ENCODE data around the gene HPSE.

Gene HPSE

GRCh38 chr4:83334425-83335241, at the start of gene HPSE:
Gene HPSE (minus strand): TSS chr4:83334848. CDS start chr4:83334782, 66 bp downstream.
- DNase-seq (ENCODE audit: extremely low read depth in 1 of 2, low read depth in 1 of 2): peak; percentile 24 to 46

- no peak for DNase-seq (ENCODE audit: extremely low read depth in 1 of 2, low read depth in 1 of 2)
Measured at GRCh38 chr4:83382850-83383249, 48.2 kb upstream of the HPSE start.

- no peak for DNase-seq (ENCODE audit: extremely low read depth in 1 of 2, low read depth in 1 of 2)
Measured at GRCh38 chr4:83381173-83381572, 46.5 kb upstream of the HPSE start.

- no peak for DNase-seq (ENCODE audit: extremely low read depth in 1 of 2, low read depth in 1 of 2)
Measured at GRCh38 chr4:83378419-83378818, 43.8 kb upstream of the HPSE start.

- DNase-seq (ENCODE audit: extremely low read depth in 1 of 2, low read depth in 1 of 2): no peak
Measured at GRCh38 chr4:83372931-83373330, 38.3 kb upstream of the HPSE start.

- no peak for DNase-seq (ENCODE audit: extremely low read depth in 1 of 2, low read depth in 1 of 2)
Measured at GRCh38 chr4:83371936-83372335, 37.3 kb upstream of the HPSE start.

GRCh38 chr4:83371235-83371634, 36.6 kb upstream of the HPSE start:
- no peak for DNase-seq (ENCODE audit: extremely low read depth in 1 of 2, low read depth in 1 of 2)

- DNase-seq (ENCODE audit: extremely low read depth in 1 of 2, low read depth in 1 of 2): no peak
Measured at GRCh38 chr4:83370640-83370906, 35.9 kb upstream of the HPSE start.

GRCh38 chr4:83369831-83370639, 35.4 kb upstream of the HPSE start:
- DNase-seq (ENCODE audit: extremely low read depth in 1 of 2, low read depth in 1 of 2): no peak

GRCh38 chr4:83364312-83364711, 29.7 kb upstream of the HPSE start:
- DNase-seq (ENCODE audit: extremely low read depth in 1 of 2, low read depth in 1 of 2): no peak

GRCh38 chr4:83362492-83363329, 28.1 kb upstream of the HPSE start:
- no peak for DNase-seq (ENCODE audit: extremely low read depth in 1 of 2, low read depth in 1 of 2)

- DNase-seq (ENCODE audit: extremely low read depth in 1 of 2, low read depth in 1 of 2): no peak
Measured at GRCh38 chr4:83361416-83362103, 26.9 kb upstream of the HPSE start.

- no peak for DNase-seq (ENCODE audit: extremely low read depth in 1 of 2, low read depth in 1 of 2)
Measured at GRCh38 chr4:83360018-83360417, 25.4 kb upstream of the HPSE start.

- DNase-seq (ENCODE audit: extremely low read depth in 1 of 2, low read depth in 1 of 2): no peak
Measured at GRCh38 chr4:83358410-83358809, 23.8 kb upstream of the HPSE start.

- no peak for DNase-seq (ENCODE audit: extremely low read depth in 1 of 2, low read depth in 1 of 2)
Measured at GRCh38 chr4:83356899-83357661, 22.4 kb upstream of the HPSE start.

- no peak for DNase-seq (ENCODE audit: extremely low read depth in 1 of 2, low read depth in 1 of 2)
Measured at GRCh38 chr4:83353516-83353915, 18.9 kb upstream of the HPSE start.

- DNase-seq (ENCODE audit: extremely low read depth in 1 of 2, low read depth in 1 of 2): no peak
Measured at GRCh38 chr4:83348074-83348473, 13.4 kb upstream of the HPSE start.

- DNase-seq (ENCODE audit: extremely low read depth in 1 of 2, low read depth in 1 of 2): no peak
Measured at GRCh38 chr4:83342476-83342875, 7.8 kb upstream of the HPSE start.

- DNase-seq (ENCODE audit: extremely low read depth in 1 of 2, low read depth in 1 of 2): peak in 1 of 2 donors; percentile 8
Measured at GRCh38 chr4:83340692-83341343, 6.2 kb upstream of the HPSE start.

- DNase-seq (ENCODE audit: extremely low read depth in 1 of 2, low read depth in 1 of 2): no peak
Measured at GRCh38 chr4:83339573-83339972, 4.9 kb upstream of the HPSE start.
